ENCODE measurements around the gene KRAS. TPM values are rescaled to one million over a fixed set of nuclear protein-coding genes. Genes with fewer than 3 reads are reported as not detected.

The KRAS gene
- total and polyA plus RNA-seq, 2 donors (not counting 3 experiments of a cell fraction or from before 2014, with no cell fraction given) = 9.1 to 22.8 TPM

DNA sequence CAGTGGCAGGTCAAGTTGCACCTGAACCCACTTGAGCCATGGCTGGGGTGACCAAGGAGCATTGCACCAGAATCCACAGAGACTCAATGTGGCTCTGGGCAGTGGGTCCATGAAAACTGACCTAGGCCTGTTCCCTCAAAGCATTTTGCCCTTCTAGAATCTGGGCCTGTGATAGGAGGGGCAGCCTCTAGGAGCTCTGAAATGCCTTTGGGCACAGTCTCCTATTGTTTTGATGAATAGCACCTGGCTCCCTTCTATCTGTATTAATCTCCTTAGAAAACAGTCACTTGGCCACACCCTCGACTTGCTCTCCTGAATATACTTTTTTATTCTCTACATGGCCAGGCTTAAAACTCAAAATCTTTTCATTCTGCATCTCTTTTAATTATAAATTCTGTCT lies 14.1 kb upstream of the KRAS start:
- H3K9me3 ChIP-seq (replicated peaks; ENCODE audit: control insufficient read depth, insufficient read depth, low read length) = no peaks in the 10 kb centered on the region
- no peaks in the 10 kb centered on the region for H4K20me1 ChIP-seq (replicated peaks; ENCODE audit: control insufficient read depth, extremely low read depth, insufficient read depth, low read length)
- no peaks in the 10 kb centered on the region for H3K9me1 ChIP-seq (replicated peaks; ENCODE audit: control insufficient read depth, extremely low read depth, insufficient read depth, low read length)
- POLR2A ChIA-PET = no interaction called here
- CTCF ChIA-PET = interaction anchor here (0.6 to 1.0 kb wide), 2 partner anchors 17 to 24 kb away, joined by 3 read pairs; no protein-coding TSS in a partner anchor
- no peak for FAIRE-seq
- no peak overlapping the region for H3K4me3 ChIP-seq (replicated peaks in 1 of 3; ENCODE audit: insufficient read depth in 1 of 3, low read depth in 1 of 3, low read length in 3 of 3)
- H3K4me2 ChIP-seq (ENCODE audit: insufficient read depth, low read length) = no peak overlapping the region
- BruUV-seq (replicated peaks) = no TSS peak
- no peaks in the 10 kb centered on the region for H3K79me2 ChIP-seq (ENCODE audit: control insufficient read depth, insufficient read depth, low read length)
- dilution Hi-C loops (cut with MboI; ENCODE audit: extremely low pct_ligation_motif_present, low sequenced_read_pairs) (no loop called here), intact Hi-C loops (cut with micrococcal nuclease) (no loop called here)
- peaks cover 2 to 7% of the 10 kb centered on the region in 2 experiments for H3K27me3 ChIP-seq (ENCODE audit: control insufficient read depth in 2 of 2, insufficient read depth in 2 of 2, low read length in 2 of 2)
- no peaks in the 10 kb centered on the region for H3K36me3 ChIP-seq (ENCODE audit: control insufficient read depth in 2 of 2, extremely low read depth in 1 of 2, insufficient read depth in 2 of 2, low read length in 2 of 2)
- H3K27ac ChIP-seq (ENCODE audit: insufficient read depth, low read depth, low read length) = no peak overlapping the region
- TF ChIP-seq EZH2 (IDR thresholded peaks at IDR 0.05; ENCODE audit: borderline replicate concordance, low read depth, low read length, severe bottlenecking) (no peak), MYC (IDR thresholded peaks at IDR 0.05; ENCODE audit: low read depth, low read length) (no peak), POLR2AphosphoS5 (IDR thresholded peaks at IDR 0.05; ENCODE audit: insufficient read depth, low read depth, low read length) (no peak), JUN (IDR thresholded peaks at IDR 0.05; ENCODE audit: borderline replicate concordance, insufficient read depth, insufficient read length, low read depth) (no peak), FOS (IDR thresholded peaks at IDR 0.05; ENCODE audit: borderline replicate concordance, insufficient read depth, low read length) (no peak), GATA2 (IDR thresholded peaks at IDR 0.05; ENCODE audit: insufficient read depth, insufficient read length, low read depth, low read length) (no peak), POLR2A (IDR thresholded peaks at IDR 0.05; ENCODE audit: low read depth, low read length) (no peak)
- TF ChIP-seq, protein P1, sequence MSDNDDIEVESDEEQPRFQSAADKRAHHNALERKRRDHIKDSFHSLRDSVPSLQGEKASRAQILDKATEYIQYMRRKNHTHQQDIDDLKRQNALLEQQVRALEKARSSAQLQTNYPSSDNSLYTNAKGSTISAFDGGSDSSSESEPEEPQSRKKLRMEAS (IDR thresholded peaks at IDR 0.05; ENCODE audit: insufficient read depth, insufficient read length) = no peak
- TF ChIP-seq, protein P2, sequence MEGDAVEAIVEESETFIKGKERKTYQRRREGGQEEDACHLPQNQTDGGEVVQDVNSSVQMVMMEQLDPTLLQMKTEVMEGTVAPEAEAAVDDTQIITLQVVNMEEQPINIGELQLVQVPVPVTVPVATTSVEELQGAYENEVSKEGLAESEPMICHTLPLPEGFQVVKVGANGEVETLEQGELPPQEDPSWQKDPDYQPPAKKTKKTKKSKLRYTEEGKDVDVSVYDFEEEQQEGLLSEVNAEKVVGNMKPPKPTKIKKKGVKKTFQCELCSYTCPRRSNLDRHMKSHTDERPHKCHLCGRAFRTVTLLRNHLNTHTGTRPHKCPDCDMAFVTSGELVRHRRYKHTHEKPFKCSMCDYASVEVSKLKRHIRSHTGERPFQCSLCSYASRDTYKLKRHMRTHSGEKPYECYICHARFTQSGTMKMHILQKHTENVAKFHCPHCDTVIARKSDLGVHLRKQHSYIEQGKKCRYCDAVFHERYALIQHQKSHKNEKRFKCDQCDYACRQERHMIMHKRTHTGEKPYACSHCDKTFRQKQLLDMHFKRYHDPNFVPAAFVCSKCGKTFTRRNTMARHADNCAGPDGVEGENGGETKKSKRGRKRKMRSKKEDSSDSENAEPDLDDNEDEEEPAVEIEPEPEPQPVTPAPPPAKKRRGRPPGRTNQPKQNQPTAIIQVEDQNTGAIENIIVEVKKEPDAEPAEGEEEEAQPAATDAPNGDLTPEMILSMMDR (IDR thresholded peaks at IDR 0.05; ENCODE audit: extremely low read depth in 1 of 2, insufficient read depth in 1 of 2, low read depth in 1 of 2, low read length in 2 of 2) = no peak
- no peaks in the 10 kb centered on the region for H3K4me1 ChIP-seq (ENCODE audit: control insufficient read depth, extremely low read depth, insufficient read depth, low read length)
- no peak for DNase-seq (ENCODE audit: low read depth, low spot score)
- H2AFZ ChIP-seq (ENCODE audit: low read depth, low read length) = no peak overlapping the region
- no peak overlapping the region for H3K9ac ChIP-seq (replicated peaks; ENCODE audit: extremely low read depth, insufficient read depth, low read length)
